ENCODE data around the gene CHL1.
A peak's percentile ranks its signal among the peaks of the same experiment; 100 is the strongest.

The CHL1 gene

DNA sequence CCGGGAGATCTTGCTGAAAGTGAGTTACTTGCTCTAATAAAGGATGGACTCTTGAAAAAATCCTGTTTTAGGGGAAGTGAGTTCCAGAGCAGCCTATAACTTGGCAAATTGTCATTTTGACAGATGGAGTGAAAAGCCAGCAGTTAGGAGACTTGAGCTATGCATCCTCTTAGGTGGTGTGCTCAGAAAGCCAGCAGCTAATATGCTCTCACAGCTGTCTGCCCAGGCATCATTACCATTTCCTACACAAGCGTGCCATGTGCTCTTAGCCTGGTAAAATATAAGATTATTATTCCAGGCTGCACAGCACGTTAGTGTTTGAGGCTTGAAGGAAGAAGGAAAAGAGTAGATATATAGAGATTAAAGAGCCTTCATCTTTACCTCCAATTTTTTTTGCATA, 151.0 kb downstream of the CHL1 start:
- ChIA-PET POLR2A (no interaction called here), CTCF (no interaction called here)
- DNase-seq (ENCODE audit: low read depth, low spot score) = no peak
- H3K4me3 ChIP-seq (ENCODE audit: low read depth, low read length) = no peak overlapping the region
- TF ChIP-seq, protein P1, sequence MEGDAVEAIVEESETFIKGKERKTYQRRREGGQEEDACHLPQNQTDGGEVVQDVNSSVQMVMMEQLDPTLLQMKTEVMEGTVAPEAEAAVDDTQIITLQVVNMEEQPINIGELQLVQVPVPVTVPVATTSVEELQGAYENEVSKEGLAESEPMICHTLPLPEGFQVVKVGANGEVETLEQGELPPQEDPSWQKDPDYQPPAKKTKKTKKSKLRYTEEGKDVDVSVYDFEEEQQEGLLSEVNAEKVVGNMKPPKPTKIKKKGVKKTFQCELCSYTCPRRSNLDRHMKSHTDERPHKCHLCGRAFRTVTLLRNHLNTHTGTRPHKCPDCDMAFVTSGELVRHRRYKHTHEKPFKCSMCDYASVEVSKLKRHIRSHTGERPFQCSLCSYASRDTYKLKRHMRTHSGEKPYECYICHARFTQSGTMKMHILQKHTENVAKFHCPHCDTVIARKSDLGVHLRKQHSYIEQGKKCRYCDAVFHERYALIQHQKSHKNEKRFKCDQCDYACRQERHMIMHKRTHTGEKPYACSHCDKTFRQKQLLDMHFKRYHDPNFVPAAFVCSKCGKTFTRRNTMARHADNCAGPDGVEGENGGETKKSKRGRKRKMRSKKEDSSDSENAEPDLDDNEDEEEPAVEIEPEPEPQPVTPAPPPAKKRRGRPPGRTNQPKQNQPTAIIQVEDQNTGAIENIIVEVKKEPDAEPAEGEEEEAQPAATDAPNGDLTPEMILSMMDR (IDR thresholded peaks at IDR 0.05; ENCODE audit: insufficient read depth, low read length, missing control alignments) = no peak

DNA sequence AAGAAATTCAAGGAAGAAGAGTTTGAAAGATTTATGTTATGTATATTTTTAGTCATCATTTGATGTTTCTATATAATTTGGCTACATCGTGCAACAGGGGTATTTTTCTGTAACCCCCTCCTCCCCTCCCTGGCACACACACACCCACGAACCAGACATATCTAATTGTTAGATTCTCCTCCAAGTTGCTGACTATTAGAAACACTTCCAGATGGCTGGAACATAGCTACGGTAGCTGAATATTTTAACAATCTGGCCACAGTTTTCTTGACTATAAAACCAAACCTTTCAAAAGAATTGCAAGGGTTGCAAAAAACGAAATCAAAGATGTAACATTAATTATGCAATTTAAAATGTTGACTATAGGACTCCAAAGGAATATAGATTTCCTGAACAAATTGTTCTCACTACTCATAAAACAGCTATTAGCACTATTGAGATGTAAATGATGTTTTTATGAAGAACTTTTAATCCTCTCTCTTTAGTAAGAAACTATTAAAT, 154.4 kb downstream of the CHL1 start:
- POLR2A ChIA-PET = no interaction called here
- DNase-seq (ENCODE audit: low read depth, low spot score) = no peak
- no peak overlapping the region for H3K4me3 ChIP-seq (ENCODE audit: low read depth, low read length)
- TF ChIP-seq, protein P1 (IDR thresholded peaks at IDR 0.05; ENCODE audit: insufficient read depth, low read length, missing control alignments) = no peak
- CTCF ChIA-PET = no interaction called here

DNA sequence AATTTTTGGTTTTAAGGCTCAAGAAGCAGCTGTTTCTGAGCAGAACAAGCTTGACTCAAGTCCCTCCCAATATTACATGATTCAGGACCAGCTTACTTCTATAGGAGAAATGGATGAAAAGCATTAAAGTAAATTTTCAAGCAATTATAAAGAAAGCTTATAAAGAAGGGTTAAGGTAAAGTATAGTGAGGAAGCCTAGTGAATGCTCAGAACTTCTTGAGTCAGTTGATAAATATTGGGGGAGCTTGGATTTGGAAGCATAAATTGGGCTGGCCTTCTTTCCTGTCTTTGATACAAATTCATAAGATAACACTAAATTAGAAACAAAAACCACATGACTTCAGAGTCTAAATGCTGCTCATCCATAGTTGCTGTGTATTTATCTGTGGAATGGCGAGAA, 156.0 kb downstream of the CHL1 start:
- DNase-seq (ENCODE audit: low read depth, low spot score) = no peak
- no peak overlapping the region for H3K4me3 ChIP-seq (ENCODE audit: low read depth, low read length)
- ChIA-PET CTCF (no interaction called here), POLR2A (no interaction called here)
- TF ChIP-seq, protein P1 (IDR thresholded peaks at IDR 0.05; ENCODE audit: insufficient read depth, low read length, missing control alignments) = no peak

DNA sequence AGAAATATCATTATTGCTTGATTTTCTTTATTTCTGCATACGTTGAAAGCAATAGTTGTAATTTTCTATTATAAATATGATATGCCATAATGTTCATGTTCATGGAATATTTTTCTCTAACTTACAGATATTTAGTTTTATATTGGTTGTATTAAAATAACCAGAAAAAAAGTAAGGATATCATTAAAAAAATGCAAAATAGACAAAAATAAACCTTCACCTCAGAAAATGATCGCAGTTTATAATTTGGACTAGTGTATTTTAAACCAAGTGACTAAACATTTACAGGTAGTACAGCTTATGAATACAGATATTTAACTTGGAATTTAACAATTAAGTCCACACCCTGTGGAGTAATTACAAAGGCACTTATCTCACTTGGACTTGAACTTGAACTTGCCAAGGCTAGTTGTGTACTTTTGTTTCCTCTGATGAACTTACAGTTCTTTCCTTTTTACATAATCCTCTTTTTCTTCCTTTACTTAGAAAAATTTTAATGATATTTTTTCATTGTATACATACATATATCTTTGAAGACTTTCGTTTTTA, 156.7 kb downstream of the CHL1 start:
- DNase-seq (ENCODE audit: low read depth, low spot score) = no peak
- H3K4me3 ChIP-seq (ENCODE audit: low read depth, low read length) = no peak overlapping the region
- POLR2A ChIA-PET = no interaction called here
- TF ChIP-seq, protein P1 (IDR thresholded peaks at IDR 0.05; ENCODE audit: insufficient read depth, low read length, missing control alignments) = no peak
- CTCF ChIA-PET = interaction anchor here (1.4 kb wide), 1 partner anchor 10 kb away, joined by 5 read pairs; no protein-coding TSS in a partner anchor

DNA sequence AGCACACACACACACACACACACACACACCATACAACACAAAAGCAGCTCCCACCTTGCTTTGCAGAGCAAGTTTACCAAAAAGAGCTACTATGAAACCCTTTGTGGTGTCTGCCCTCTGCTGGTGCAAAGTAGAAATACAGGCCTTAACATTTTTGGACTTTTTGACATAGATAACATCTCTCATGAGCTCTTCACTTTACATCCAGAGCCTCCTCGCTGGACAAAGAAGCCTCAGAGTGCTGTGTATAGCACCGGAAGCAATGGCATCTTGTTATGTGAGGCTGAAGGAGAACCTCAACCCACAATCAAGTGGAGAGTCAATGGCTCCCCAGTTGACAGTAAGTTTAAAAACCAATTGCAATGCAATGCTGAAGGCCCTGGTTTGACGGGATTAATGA, 157.9 kb downstream of the CHL1 start:
- H3K4me3 ChIP-seq (ENCODE audit: low read depth, low read length) = no peak overlapping the region
- DNase-seq (ENCODE audit: low read depth, low spot score) = no peak
- POLR2A ChIA-PET = no interaction called here
- CTCF ChIA-PET = interaction anchor here (1.4 kb wide), 1 partner anchor 9 kb away, joined by 5 read pairs; no protein-coding TSS in a partner anchor
- TF ChIP-seq, protein P1 (IDR thresholded peaks at IDR 0.05; ENCODE audit: insufficient read depth, low read length, missing control alignments) = peak; percentile 50

DNA sequence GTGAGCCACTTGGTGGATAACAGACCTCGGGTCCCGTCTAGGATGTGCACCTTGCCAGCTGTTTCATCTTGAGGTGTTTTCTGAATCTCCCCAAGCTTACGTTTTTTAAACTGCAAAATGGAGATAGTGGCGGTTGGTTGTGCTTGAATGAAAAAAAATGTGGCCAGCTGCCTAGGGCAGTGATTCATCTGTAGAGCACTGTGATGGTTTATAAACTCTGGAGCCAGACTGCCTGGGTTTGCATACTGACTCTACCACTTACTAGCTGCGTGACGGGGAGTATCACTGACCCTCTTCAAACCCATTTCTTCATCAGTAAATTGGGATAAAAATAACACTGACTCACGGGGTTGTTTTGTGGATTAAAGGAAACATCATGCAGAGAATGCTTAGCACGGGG, 159.1 kb downstream of the CHL1 start:
- no peak overlapping the region for H3K4me3 ChIP-seq (ENCODE audit: low read depth, low read length)
- DNase-seq (ENCODE audit: low read depth, low spot score) = no peak
- TF ChIP-seq, protein P1 (IDR thresholded peaks at IDR 0.05; ENCODE audit: insufficient read depth, low read length, missing control alignments) = no peak
- ChIA-PET POLR2A (no interaction called here), CTCF (no interaction called here)

All from AG04449 (cell line).